LNCaP clone FGC (cell line): ENCODE results near the gene KAT8.

Source experiments
- DNase-seq: peaks from one replicate; pipeline ENCODE4 v3.0.0-alpha.2; 2011; ENCODE audit warnings: low read depth
- H3K4me3 ChIP-seq: 2 replicates; pipeline ENCODE4 v1.5.1; 2011; ENCODE audit warnings: mild to moderate bottlenecking, low read depth, low read length, control low read depth
- TF ChIP-seq, protein P1 (sequence below): IDR thresholded peaks from 2 replicates; pipeline ENCODE4 v1.5.1; 2012; ENCODE audit warnings: mild to moderate bottlenecking; ENCODE audit not compliant: control insufficient read depth, insufficient read depth; ENCODE audit errors: extremely low read depth

The KAT8 gene

DNA sequence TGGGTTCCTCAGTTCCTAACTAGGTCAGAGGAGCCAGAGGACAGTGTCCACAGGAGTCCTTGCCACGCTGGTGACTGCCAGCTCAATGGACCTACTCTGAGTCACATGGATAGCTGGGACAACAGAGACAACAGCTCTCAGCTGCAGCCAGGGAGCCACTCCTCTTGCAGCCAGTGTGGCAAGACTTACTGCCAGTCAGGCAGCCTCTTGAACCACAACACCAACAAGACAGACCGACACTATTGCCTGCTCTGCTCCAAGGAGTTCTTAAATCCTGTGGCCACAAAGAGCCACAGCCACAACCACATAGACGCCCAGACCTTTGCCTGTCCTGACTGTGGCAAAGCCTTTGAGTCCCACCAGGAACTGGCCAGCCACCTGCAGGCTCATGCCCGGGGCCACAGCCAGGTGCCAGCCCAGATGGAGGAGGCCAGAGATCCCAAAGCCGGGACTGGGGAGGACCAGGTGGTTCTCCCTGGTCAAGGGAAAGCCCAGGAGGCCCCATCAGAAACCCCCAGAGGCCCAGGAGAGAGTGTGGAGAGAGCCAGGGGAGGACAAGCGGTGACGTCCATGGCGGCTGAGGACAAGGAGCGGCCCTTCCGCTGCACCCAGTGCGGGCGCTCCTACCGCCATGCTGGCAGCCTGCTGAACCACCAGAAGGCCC lies 36.6 kb upstream of the KAT8 start:
- TF ChIP-seq, protein P1, sequence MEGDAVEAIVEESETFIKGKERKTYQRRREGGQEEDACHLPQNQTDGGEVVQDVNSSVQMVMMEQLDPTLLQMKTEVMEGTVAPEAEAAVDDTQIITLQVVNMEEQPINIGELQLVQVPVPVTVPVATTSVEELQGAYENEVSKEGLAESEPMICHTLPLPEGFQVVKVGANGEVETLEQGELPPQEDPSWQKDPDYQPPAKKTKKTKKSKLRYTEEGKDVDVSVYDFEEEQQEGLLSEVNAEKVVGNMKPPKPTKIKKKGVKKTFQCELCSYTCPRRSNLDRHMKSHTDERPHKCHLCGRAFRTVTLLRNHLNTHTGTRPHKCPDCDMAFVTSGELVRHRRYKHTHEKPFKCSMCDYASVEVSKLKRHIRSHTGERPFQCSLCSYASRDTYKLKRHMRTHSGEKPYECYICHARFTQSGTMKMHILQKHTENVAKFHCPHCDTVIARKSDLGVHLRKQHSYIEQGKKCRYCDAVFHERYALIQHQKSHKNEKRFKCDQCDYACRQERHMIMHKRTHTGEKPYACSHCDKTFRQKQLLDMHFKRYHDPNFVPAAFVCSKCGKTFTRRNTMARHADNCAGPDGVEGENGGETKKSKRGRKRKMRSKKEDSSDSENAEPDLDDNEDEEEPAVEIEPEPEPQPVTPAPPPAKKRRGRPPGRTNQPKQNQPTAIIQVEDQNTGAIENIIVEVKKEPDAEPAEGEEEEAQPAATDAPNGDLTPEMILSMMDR = no peak
- DNase-seq = no peak
- no peak overlapping the region for H3K4me3 ChIP-seq

DNA sequence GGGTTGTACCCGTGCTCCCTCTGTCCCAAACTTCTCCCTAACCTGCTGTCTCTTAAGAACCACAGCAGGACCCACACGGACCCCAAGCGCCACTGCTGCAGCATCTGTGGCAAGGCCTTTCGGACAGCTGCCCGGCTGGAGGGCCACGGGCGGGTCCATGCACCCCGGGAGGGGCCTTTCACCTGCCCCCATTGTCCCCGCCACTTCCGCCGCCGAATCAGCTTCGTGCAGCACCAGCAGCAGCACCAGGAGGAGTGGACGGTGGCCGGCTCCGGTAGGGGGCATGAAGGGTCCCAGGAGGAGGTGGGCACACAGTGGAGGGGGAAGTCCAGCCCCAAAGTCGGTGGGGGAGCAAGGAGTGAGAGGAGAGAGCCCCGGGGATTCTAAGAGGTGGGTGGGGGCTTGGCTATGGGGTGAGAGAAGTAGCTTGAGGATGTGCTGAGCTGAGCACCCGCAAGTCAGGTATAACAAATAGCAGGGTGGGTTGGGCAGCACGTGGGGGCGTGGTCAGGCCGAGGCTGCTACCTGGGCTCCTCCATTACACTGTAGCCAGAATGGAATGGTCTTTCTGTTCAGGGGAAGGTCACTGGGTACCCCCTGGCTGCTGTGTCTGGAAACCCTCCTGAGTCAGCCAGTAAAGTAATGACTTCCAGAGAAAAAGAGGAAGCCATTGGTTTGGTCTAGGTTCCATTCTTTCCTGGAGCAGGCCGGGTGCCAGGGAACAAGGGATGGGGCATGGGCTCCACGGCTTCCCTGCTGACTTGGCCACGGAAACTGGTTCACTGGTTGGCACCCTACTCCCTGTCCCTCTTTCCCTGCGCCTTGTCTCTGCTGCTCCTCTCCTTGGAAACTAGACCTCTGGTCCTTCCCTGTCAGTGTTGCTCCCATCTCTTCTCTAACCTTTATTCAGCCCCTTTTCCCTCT lies 35.8 kb upstream of the KAT8 start:
- no peak for DNase-seq
- H3K4me3 ChIP-seq = no peak overlapping the region
- TF ChIP-seq, protein P1 = no peak

DNA sequence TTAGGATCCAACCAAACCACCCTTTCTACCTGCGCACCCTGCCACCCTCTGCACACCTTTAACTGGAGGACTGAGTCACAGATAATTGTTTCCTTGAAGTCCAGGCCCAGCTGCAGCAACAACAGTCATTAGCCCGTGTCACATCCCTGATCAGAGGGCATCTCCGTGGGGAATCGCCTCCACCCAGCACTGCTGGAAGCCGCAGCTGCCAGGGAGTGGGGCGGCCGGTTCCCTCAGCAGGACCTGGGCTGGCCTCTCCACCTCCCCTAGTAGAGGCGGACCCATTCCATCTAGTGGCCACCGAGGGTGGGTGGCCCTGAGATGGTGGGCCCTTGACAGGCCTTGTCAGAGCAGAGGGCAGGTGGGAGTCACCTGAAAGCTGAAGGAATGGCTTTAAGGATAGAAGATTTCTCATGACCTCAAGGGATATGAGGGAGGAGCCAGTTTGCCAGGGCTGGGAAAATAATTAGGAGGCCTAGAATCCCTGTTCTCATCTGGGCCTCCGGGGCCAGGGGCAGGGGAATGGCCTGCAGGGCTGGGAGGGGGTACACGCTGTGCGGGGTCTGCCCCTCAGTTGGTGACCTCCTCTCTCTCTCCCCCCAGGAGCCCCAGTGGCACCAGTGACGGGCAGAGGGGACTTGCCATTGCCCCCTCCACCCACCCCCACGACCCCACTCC lies 35.0 kb upstream of the KAT8 start:
- no peak for DNase-seq
- no peak overlapping the region for H3K4me3 ChIP-seq
- TF ChIP-seq, protein P1 = no peak

DNA sequence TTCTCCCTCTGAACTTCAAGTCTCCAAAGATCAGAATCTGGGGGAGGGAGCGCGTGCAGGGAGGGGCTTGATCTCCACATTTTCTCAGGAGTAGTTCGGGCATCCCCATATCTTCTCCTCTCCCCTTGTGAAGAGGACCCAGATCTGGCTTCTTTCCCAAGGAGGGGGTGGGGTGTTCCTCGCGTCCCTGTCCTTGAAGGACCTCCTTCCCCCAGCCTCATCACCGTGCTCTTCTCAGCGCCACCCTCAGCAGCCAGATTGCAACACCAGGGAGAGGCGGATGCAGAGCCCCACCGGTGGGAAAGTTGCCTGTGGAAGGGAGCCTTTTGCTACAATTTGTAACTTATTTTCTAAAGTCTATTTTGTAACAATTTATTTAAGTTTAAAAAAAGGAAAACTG lies 34.4 kb upstream of the KAT8 start:
- H3K4me3 ChIP-seq = no peak overlapping the region
- no peak for DNase-seq
- TF ChIP-seq, protein P1 = no peak

DNA sequence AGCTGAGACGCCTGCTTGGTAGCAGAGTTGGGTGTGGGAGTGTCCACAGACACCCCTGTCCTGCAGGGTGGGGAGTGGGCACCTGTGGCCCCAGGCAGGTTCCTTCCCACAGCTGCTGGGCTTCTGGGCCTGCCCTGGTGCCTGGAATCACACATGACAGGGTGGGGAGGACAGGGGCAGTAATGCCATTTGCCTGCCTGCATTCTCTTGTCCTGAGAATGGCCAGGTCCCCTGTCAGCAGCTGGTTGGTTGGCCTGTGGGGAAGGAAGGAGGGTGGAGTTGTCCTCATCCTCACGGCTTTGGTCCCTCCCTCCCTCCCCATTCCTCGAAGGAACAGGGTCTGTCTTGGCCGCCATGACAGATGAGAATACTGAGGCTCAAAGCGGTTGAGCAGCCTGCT lies 33.9 kb upstream of the KAT8 start:
- TF ChIP-seq, protein P1 = no peak
- H3K4me3 ChIP-seq = no peak overlapping the region
- no peak for DNase-seq

DNA sequence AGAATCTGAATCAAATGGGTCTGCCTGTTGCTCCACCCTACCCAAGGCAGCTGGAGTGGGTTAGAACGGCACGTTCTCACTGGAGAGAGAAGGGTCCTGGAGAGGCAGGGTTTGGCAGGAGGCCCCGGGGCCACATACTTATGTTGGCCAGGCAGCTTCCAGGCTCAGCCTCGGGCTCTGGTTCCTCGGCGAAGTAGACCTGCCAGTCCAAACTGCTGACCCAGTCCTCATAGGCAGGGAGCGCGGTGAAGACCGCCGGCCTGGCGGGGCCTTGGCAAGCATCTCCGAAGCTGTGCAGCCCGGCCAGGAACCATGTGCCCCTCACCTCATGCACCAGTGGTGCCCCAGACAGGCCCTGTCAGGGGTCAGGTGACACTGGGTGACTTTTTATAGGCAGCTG lies 33.5 kb upstream of the KAT8 start:
- no peak overlapping the region for H3K4me3 ChIP-seq
- DNase-seq = no peak
- TF ChIP-seq, protein P1 = no peak
